Activated T-helper 1 cell treated with Interleukin-2 at 50 U/mL for 16 hours (primary cell): Measurements from ENCODE around the gene TOMM40L.
A peak's percentile ranks its signal among the peaks of the same experiment; 100 is the strongest.

Experiments
- DNase-seq: peaks from one replicate; pipeline ENCODE4 v3.0.0-alpha.2; 2020; ENCODE audit warnings: low read depth

Gene TOMM40L

DNA sequence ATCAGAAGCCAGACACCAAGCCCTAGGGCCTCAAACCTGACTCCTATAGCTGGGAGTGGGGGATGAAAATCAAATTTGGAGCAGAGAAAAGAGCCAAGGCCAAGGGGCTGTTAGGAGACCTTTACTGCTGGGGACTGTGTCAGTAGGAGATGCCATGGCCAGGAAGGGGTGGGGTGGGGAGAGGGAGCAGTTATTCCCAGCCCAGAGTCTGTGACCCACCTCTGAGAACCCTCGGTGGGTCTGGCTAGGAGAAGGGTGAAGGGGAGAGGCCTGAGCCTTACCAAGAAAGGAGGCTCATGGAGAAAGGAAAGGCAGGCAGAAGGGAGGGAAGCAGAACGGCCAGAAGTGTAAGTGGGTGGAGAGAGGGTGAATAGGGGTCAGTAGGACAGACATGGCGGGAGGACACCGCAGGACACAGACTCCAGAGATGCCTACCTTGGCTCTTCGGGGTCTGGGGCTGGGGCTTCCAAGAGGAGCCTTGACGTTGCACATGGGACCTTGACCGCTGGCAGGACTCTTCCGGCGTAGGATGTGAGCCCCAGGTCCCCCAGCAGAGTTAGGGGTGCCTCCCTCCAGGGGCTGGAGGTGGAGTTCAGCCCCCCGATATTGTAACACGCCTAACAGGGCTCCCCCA lies 28.2 kb upstream of the TOMM40L start:
- no peak for DNase-seq

GRCh38 chr1:161198194-161198896 lies 27.5 kb upstream of the TOMM40L start:
- no peak for DNase-seq

GRCh38 chr1:161198897-161199431 lies 26.9 kb upstream of the TOMM40L start, which contains the start of gene ADAMTS4:
Gene ADAMTS4 (minus strand): TSS chr1:161199054. CDS start chr1:161198627, 427 bp downstream.
- DNase-seq = no peak

- DNase-seq = no peak
Observed at GRCh38 chr1:161199506-161200139, 26.2 kb upstream of the TOMM40L start.

GRCh38 chr1:161200421-161200991 lies 25.4 kb upstream of the TOMM40L start:
- no peak for DNase-seq

DNA sequence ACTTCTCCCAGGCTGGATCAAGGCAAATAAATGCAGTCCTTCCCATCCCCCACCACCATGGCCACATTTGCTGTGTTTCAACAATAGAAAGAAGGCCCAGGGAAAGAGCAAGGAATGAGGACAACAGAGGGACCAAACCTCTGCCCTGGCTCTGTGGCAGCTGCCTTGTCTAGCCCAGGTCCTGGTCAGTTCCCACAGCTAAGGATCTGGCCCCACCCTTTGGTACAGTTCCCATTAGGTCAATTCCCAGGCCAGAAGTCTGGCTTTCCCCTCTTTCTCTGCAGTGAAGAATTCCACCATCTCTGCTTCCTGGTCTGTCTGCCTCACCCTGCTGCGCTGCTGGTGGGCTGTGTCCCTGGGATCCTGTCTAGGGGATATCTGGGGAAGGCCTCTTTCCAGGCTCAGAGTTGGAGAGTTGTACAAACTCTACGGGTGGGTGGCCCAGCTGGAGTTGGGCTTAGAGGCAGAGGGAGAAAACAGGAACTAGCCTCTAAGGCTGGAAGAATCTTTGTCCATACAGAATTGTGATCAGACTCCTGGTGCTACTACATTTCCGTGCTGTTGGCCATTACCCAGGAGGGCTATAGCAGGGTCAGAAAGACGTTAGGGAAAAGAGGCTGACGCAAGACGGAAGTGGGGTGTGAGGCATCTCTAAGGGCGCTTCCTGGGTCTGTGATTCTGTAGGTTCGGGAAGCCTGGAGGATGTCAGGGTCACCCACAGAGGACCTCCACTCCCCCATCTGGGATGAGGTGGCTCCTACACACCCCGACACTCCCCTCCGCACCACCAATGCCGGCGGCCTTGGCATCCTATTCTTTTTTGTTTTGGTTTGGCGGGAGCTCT lies 24.6 kb upstream of the TOMM40L start:
- DNase-seq = no peak

- DNase-seq = peak; percentile 90
Observed at GRCh38 chr1:161201836-161202712, 23.8 kb upstream of the TOMM40L start, which contains the start of gene NDUFS2. Gene NDUFS2 (plus strand): TSS chr1:161202367. CDS start chr1:161202386, 19 bp downstream.

DNA sequence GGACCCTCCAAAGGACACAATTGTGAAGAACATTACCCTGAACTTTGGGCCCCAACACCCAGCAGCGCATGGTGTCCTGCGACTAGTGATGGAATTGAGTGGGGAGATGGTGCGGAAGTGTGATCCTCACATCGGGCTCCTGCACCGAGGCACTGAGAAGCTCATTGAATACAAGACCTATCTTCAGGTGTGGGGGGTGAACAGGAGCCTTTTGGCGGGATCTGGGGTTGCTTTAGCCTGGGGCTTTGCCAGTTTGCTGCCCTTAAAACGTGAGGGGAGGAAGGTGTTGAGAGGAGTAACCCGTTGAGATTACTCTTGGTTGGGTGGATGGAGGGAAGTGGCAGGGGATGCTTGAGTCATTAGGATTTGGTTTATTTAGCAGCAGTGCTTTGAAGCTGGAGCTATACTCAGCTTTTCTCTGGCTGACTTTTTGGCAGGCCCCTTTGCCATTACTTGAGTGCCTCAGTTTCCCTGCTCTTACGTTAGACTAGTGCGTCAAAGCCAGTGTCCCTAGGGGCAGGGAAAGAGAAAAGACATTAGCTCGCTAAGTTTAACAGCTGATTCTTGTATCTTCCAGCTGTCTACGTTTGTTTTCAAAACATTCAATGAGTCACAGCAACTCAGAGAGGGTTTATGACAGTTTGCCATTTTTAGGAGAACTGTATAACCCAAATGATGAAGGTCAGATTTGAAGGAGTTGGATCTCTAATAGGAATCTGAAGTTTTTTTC lies 19.3 kb upstream of the TOMM40L start:
- no peak for DNase-seq

- DNase-seq = no peak
Observed at GRCh38 chr1:161207173-161207572, 18.7 kb upstream of the TOMM40L start.

GRCh38 chr1:161209790-161210409 lies 16.0 kb upstream of the TOMM40L start:
- peak; percentile 55 for DNase-seq

GRCh38 chr1:161214369-161214768 lies 11.5 kb upstream of the TOMM40L start:
- DNase-seq = no peak

DNA sequence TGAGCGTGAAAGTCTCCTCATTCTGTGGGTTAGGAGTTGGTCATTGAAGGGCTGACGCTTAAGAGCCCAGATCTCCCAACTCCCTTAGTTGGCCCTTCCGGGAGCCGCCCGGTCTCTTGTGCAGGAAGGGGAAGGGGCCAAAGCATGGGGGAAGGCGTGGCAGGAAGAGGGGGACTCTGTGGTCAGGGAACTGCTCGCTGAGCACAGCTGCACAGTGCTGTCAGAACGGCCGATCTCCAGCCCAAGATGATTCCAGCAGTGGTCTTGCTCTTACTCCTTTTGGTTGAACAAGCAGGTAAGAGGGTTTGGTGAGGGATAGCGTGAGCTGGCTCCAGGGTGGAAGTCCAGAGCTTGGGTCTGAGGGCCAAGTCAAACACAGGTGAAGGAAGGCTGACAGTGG lies 10.8 kb upstream of the TOMM40L start, which contains the start of gene FCER1G:
TSS of gene FCER1G (plus strand) at position 220 of the 400 bp plus-strand sequence. CDS start at position 247, 27 bp downstream.
- DNase-seq = no peak

- DNase-seq = no peak
Observed at GRCh38 chr1:161216945-161217712, 8.7 kb upstream of the TOMM40L start.

- no peak for DNase-seq
Observed at GRCh38 chr1:161217831-161218230, 8.0 kb upstream of the TOMM40L start.

- DNase-seq = no peak
Observed at GRCh38 chr1:161218301-161219077, 7.4 kb upstream of the TOMM40L start.

DNA sequence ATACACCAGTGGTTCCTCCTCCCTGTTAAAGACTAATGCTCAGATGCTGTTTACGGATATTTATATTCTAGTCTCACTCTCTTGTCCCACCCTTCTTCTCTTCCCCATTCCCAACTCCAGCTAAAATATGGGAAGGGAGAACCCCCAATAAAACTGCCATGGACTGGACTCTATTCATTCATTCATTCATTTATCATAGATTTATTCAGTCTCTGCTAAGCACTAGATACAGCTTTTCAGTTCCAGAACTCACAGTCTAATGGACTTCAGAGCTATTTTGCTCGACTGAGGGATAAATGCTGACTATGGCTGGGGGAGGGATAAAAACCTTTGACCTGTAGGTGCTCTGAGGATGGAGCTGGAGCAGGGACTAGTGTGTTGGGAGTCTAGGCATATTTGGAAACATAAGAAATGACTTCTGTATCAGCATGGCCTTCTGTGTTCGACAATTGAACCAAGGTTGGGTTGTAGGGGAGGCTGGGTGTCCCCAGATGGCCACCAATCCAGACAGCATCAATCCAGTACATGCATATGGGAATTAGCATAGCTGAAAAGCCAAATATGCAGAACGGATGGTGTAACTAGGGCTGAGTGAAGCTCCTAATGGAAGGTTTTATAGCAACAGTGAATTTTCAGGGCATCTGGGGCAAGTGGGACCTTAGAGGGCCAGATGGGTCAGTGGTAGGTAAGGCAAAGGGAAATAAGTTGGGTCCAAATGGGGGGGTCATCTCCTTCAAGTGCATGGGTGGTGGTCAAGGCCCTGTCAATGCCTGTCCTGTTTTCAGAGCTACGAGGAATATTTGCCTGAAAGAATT lies 6.6 kb upstream of the TOMM40L start:
- no peak for DNase-seq

DNA sequence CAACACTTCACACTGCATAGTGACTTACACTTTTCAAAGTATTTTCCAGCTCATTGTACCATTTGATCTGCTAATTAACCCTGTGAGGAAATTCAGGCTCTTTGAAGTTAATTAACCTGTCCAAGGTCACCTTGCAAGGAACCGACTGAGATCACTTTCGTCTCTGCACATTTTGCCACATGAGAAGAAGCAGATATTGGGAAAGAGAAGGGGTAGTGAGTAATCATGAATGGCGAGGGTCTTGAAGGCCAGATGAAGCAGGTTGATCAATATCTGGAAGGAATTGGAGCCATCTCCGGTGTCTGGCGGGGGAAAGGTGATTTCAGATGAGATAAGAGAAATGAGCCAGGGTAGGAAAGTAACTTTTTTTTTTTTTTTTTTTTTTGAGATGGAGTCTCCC lies 5.9 kb upstream of the TOMM40L start:
- DNase-seq = no peak
